Kidney (tissue), 14 donors: ENCODE data around the gene CYP19A1. TPM values are rescaled to one million over a fixed set of nuclear protein-coding genes. Genes with fewer than 3 reads are reported as not detected.

Experiments
- DNase-seq, 5 donors: peaks; one replicate each; pipeline ENCODE4 v3.0.0-alpha.2; 2013 to 2020
- FAIRE-seq: peaks from 2 replicates; lab custom pipeline; 2012; peaks lifted over from hg19 to GRCh38; lab: Jason Lieb, UNC
- H3K27ac ChIP-seq, 2 donors: one replicate each; pipeline ENCODE4 v1.7.0; 2013; ENCODE audit warnings: low read depth in 2 of 2, low read length in 2 of 2, inconsistent platforms in 1 of 2
- H3K27me3 ChIP-seq: one replicate; pipeline ENCODE4 v1.7.1; 2013; ENCODE audit warnings: low read length, inconsistent platforms; ENCODE audit not compliant: control insufficient read depth, insufficient read depth
- H3K36me3 ChIP-seq, 3 donors: one replicate each; pipeline versions ENCODE4 v1.7.0 to v1.7.1; 2013; ENCODE audit warnings: low read length in 3 of 3, control low read depth in 1 of 3, inconsistent platforms in 1 of 3; ENCODE audit not compliant: insufficient read depth in 3 of 3, control insufficient read depth in 2 of 3
- H3K4me1 ChIP-seq, 3 donors: one replicate each; pipeline versions ENCODE4 v1.7.0 to v1.7.1; 2013; ENCODE audit warnings: low read length in 3 of 3, inconsistent platforms in 1 of 3, low read depth in 1 of 3; ENCODE audit not compliant: control insufficient read depth in 2 of 3, insufficient read depth in 2 of 3
- H3K4me3 ChIP-seq, 3 donors: one replicate each; pipeline versions ENCODE4 v1.7.0 to v1.8.1; 2013; ENCODE audit warnings: low read length in 3 of 3, control low read depth in 1 of 3, inconsistent platforms in 1 of 3
- H3K9ac ChIP-seq, 3 donors: one replicate each; pipeline versions ENCODE4 v1.7.0 to v1.7.1; 2013; ENCODE audit warnings: low read length in 3 of 3, control low read depth in 1 of 3, inconsistent platforms in 1 of 3
- H3K9me3 ChIP-seq, 3 donors: one replicate each; pipeline versions ENCODE4 v1.7.0 to v1.7.1; 2013; ENCODE audit warnings: low read length in 3 of 3, control low read depth in 1 of 3, inconsistent platforms in 1 of 3; ENCODE audit not compliant: control insufficient read depth in 2 of 3, insufficient read depth in 1 of 3
- CTCF ChIP-seq: IDR thresholded peaks from 3 replicates; pipeline ENCODE4 v1.5.1; 2012; ENCODE audit warnings: mild to moderate bottlenecking, moderate library complexity, borderline replicate concordance; ENCODE audit not compliant: insufficient read depth; ENCODE audit errors: extremely low read depth
- intact Hi-C: fragments of 100-400 bp; cut with DNase I; formaldehyde crosslinking; loops from one replicate; pipeline ENCODE4 v1.11.1; 2022
- polyA plus RNA-seq: library from polyadenylated mRNA; stranded (reverse); fragments of 350-450 nt; fragmentation: Illumina TruSeq; extraction: RNeasy Lipid Tissue Mini Kit (QIAGEN cat#74804); gene quantifications from one replicate; pipeline ENCODE4 v1.2.3, GENCODE V29; 2014; ENCODE audit warnings: low read depth, low replicate concordance; ENCODE audit not compliant: insufficient read depth
- total RNA-seq: library from RNA; stranded (reverse); fragmentation: NEBNext Ultra II Directional; extraction: Animal tissue kit (Norgen Biotek cat#: 25700); gene quantifications from one replicate; pipeline ENCODE4 v1.2.1, GENCODE V29; 2021
- donor health status: control.
- donor health status: control.
- donor health status: control.
- donor health status: control.
- donor health status: control.
- donor health status: DM: yes; HTN: yes; CAD: no.
- donor health status: Normal renal cell carcinoma (clear cell type).

The CYP19A1 gene
- total and polyA plus RNA-seq, 2 donors from 2014 or later: 0.50 TPM; not detected in 1

- H3K9me3 ChIP-seq: no peaks in the 10 kb centered on the region
- no peaks in the 10 kb centered on the region for H3K4me1 ChIP-seq
- FAIRE-seq: no peak
- H3K27ac ChIP-seq: no peak overlapping the region
- no peak overlapping the region for H3K9ac ChIP-seq
- intact Hi-C loops: no loop called here
- no peaks in the 10 kb centered on the region for H3K27me3 ChIP-seq
- H3K4me3 ChIP-seq: no peak overlapping the region
- DNase-seq: no peak
- no peak for TF ChIP-seq CTCF
- H3K36me3 ChIP-seq: no peaks in the 10 kb centered on the region
Observed at GRCh38 chr15:51202783-51203182, 135.6 kb downstream of the CYP19A1 start.

- DNase-seq (no peak), FAIRE-seq (no peak)
- Histone ChIP-seq H3K4me1 (no peaks in the 10 kb centered on the region), H3K27me3 (no peaks in the 10 kb centered on the region), H3K9me3 (no peaks in the 10 kb centered on the region), H3K9ac (no peak overlapping the region), H3K27ac (no peak overlapping the region), H3K36me3 (no peaks in the 10 kb centered on the region), H3K4me3 (no peak overlapping the region)
- intact Hi-C loops: no loop called here
- no peak for TF ChIP-seq CTCF
Observed at GRCh38 chr15:51201581-51201980, 136.8 kb downstream of the CYP19A1 start.

- Histone ChIP-seq H3K9ac (no peak overlapping the region), H3K27ac (no peak overlapping the region), H3K27me3 (no peaks in the 10 kb centered on the region), H3K36me3 (no peaks in the 10 kb centered on the region), H3K4me1 (no peaks in the 10 kb centered on the region), H3K4me3 (no peak overlapping the region), H3K9me3 (no peaks in the 10 kb centered on the region)
- no peak for FAIRE-seq
- no peak for DNase-seq
- no peak for TF ChIP-seq CTCF
- intact Hi-C loops: no loop called here
Observed at GRCh38 chr15:51200792-51201191, 137.6 kb downstream of the CYP19A1 start.

- Histone ChIP-seq H3K9me3 (no peaks in the 10 kb centered on the region), H3K4me3 (no peak overlapping the region), H3K27me3 (no peaks in the 10 kb centered on the region), H3K4me1 (no peaks in the 10 kb centered on the region), H3K36me3 (no peaks in the 10 kb centered on the region), H3K27ac (no peak overlapping the region), H3K9ac (no peak overlapping the region)
- intact Hi-C loops: no loop called here
- no peak for TF ChIP-seq CTCF
- FAIRE-seq: no peak
- DNase-seq: no peak
Observed at GRCh38 chr15:51199541-51199940, 138.9 kb downstream of the CYP19A1 start.
